Fibroblast of lung (primary cell): ENCODE results near the gene RTP3.

Experiments
- CTCF ChIP-seq, 2 donors: IDR thresholded peaks in 1 of 2; conservative IDR thresholded peaks in 1 of 2; 1 replicate in 1 of 2; 2 replicates in 1 of 2; pipeline ENCODE4 v1.5.1; 2011 to 2012; ENCODE audit warnings: low read length in 2 of 2, control low read depth in 1 of 2, inconsistent platforms in 1 of 2, low read depth in 1 of 2, mild to moderate bottlenecking in 1 of 2
- EZH2 ChIP-seq: IDR thresholded peaks from 2 replicates; pipeline ENCODE4 v1.5.1; 2012; ENCODE audit warnings: low read length, control low read depth, mild to moderate bottlenecking; ENCODE audit errors: missing control alignments

- TF ChIP-seq CTCF (conservative IDR thresholded peaks at IDR 0.05 in 1 of 2, IDR thresholded peaks at IDR 0.05 in 1 of 2; ENCODE audit: low read depth in 1 of 2, low read length in 2 of 2): no peak
- no peak for TF ChIP-seq EZH2
Measured at GRCh38 chr3:46519952-46520351, 22.2 kb downstream of the RTP3 start.
